COLO829 (cell line): ENCODE measurements around the gene BEST1.
"Not testable (repeated sequence)": the region's sequence is repeated elsewhere in the genome, so short reads cannot be mapped to it uniquely, and the experiment has no call there.

Experiments
- DNase-seq: peaks from one replicate; pipeline ENCODE4 v3.0.0; 2012; ENCODE audit warnings: low spot score

The BEST1 gene

GRCh38 chr11:61964666-61965271 is 14.6 kb downstream of the BEST1 start:
- DNase-seq: not testable (repeated sequence)

DNA sequence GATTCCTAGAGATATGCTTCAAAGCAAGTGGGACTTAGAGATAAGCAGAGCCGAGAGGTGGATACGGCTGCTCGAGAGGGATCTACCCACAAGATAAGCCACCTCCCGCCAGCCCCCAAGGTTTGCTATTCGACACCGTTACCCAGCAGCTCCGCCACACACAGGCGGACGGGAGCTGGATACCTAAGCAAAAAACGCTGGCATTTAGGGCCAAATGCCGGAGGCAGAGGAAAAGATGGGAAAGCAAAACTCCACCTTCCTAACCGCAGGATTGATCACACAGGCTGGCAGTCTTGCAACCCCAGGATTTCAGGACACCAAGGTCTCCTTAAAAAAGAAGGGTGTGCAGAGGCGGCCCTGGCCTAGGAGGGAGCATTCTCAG is 16.6 kb downstream of the BEST1 start:
- no peak for DNase-seq

DNA sequence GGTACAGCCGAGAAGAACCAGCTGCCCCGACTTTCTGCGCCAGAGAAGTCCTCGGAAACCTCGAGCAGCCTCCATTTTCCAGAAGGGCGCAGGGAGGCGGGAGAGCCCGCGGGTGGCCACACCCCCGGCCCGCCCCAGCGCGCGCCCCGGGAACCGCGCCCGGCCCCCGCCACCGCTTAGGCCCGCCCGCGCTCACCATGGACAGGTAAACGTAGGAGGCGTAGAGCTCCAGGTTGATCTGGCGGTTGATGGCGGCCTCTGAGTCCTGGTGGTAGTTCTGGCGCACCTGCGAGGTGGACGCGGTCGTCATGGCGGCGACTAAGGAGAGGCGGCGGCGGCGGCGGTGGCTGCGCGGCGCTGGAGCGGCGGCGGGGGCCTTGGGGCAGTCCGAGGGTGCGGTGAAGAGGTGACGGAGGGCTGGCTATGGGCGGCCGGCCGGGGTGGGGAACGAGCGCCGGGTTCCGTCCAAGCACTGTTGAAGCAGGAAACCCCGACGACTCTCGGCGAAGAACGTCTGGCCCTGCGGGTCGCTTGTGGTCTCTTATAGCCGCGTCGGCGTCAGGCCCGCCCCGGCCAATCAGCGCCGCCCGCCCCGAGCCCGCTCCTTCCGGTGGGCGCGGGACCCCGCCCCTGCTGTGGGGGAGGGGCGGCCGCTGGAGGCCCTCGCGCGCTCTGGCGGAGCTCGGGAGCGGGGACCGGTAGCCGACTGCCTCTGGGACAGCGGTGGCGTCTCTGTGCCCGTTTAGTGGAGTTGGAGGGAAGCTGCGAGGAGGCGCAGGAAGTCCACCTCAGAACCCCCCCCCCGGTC is 17.2 kb downstream of the BEST1 start, which contains the start of gene FTH1:
Gene FTH1, minus strand, starts transcription at position 519 of the 808 bp plus-strand sequence. Its CDS starts 209 bp downstream, at position 310.
- peak; percentile 71 for DNase-seq

DNA sequence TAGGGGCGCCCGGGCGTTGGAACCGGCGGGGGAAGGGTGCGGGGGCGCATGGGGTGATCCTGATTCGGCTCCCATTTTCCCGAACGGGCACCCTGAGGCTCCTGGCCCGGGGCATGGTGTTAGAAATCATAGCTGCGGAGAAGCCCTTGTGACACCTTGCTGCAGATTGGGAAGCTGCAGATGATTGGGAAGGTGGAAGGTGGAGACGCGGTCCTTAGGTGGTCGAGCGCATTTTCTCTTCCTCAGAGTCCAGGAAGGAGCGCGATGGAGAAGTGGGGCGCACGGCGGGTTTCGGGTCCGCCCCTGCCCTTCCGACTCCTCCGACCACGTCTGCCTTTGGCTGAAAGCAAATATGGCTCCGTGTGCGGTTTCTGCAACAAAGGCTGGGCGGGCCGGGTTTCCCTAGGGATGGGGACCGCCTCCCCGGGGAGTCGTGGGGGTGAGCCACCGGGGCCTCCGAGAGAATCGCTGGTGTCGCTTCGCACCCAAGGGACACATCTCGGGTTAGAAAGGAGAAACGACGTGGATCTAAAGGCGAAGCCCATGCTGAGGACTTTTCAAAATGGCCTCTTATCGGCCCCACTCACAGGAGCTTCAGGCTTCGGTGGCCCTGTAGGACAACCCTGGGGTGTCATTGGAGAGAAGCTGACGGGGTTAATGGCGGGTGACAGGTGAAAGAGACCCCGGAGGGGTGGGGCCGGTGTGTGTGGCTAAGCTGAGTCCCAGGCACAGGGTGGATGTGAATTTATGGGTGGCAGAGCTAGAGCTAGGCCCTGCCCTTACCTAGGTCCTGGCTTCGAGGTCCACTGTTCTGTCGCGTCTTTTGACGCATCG is 18.0 kb downstream of the BEST1 start:
- no peak for DNase-seq

DNA sequence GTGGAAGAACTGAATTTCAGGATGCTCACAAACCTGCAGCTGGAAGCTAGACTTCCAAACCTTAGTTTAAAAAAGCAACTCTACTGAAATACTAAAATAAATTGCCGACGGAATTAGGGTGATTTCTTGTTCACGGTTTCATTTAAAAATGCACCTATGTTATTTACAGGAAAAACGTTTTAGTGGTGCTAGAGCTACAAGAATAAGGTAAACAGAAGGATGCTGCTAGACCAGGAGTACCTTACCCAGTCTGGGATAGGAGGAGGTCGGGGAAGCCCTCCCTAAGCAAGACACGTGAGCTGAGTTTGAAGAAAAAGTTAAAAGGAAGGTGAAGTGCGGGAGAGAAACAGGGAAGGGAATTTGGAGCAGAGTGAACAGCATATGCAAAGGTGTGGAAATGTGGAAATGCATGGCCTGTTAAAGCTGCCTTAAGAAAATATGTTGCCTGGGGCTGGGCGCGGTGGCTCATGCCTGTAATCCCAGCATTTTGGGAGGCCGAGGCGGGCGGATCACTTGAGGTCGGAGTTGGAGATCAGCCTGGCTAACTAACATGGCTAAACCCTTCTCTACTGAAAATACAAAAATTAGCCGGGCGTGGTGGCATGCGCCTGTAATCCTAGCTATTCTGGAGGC is 18.7 kb downstream of the BEST1 start:
- DNase-seq: no peak

- no peak for DNase-seq
Measured at GRCh38 chr11:61969391-61969758, 19.2 kb downstream of the BEST1 start.

DNA sequence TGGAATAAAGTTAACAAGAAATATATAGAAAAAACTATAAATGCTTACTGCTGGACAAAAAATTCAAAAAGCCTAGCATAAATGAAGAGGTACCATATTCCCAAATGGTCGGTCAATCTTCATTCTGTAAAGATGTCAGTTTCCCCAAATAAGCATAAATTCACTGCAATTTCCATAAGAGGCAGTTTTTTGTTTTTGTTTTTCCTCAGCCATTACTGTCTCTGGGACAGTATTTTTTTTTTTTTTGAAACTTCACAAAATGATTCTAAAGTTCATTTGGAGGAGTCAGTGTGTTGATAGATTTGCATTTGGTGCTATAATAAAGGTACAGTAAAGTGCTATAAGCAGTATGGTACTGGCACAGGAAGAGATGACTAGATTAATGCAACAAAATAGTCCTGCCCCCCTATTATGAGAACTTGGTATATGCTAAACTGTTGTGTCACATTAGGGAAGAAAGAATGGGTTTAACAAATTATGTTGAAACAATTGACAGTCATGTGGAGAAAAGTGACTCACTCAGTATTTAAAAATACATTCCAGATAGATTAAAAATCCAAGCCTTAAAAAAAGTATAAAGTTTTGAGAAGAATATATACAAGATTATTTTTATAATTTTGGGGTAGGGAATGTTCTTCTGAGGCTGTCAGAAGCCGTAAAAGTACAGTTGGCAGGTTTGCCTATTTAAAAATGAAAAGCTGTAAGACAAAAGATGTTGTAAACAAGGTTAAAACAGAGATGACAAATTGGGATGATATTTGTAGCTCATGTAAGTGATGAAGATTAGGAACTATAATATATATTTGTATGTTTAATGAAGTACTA is 19.9 kb downstream of the BEST1 start:
- DNase-seq: no peak

DNA sequence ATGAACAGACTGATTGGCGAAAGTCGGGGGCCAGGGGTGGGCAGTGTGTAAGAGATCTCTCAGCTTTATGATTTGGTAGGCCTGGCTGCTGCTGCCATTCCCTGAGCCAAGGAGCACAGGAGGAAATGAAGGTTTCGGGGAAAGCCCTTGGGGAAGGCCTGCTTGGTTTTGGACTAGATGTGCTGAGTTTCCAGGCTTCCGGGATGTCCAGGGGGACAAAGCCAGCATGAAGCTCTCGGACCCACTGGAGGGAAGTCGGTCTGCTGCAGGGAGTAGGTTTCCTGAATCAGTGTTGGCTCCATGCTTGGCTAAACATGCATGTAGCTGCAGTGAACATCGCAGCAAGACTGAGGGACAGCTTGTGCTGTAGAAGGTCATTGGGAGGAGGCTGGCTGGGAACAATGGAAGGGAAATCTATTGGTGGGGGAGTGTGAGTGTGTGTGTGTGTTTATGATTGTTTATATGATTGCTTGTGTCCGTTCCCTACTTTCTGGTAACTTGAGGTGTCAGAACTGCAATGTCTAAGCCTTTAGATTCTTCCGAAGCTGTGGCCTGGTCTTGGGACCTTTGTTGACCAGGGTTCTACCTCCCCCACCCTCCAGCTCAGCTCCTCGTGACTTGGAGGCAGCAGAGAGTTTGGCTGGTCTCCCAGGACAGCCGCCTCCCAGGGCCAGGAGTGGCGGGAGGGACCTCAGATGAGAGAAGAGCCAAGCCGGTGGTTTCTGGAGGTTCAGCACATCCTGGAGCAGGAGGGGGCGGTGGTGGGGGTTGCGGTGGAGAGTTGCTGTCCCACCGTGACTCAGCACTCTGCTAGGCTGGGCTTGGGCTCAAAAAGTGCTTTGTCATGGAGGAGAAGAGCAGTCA is 21.3 kb downstream of the BEST1 start:
- peak; percentile 94 for DNase-seq

- no peak for DNase-seq
Measured at GRCh38 chr11:61972112-61972671, 22.0 kb downstream of the BEST1 start.

- no peak for DNase-seq
Measured at GRCh38 chr11:61972672-61973475, 22.7 kb downstream of the BEST1 start.

DNA sequence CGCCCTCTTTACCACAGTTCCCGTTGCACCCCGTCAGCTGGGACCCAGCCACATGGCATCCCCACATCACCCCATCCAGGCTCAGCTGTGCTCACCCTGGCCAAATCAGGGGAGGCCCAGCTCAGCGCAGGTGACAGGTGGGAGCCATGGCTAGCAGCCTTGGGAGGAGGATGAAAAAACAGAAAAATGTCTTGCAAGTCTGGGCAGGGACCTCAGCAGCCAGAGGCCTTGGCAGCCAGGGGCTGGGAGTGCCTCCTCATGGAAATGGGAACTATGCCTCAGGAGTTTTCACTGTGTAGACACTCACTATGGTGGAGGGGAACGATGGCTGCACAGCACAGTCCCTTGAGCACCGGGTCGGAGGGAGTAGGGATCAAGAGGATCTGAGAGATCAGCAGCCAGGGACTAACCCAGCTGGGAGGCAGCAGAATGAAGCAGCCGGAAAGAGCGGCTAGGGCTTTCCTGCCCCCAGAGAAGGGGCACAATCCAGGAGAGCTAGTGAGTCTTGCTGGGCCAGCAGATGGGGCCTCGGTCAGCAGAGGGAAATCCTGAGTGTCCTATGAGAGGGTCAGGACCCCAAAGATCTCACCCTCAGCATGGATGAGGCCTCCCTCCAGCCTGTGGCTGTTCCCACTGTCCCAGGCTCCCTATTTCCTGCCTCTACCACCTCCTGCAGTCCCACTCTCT is 23.5 kb downstream of the BEST1 start:
- DNase-seq: no peak

DNA sequence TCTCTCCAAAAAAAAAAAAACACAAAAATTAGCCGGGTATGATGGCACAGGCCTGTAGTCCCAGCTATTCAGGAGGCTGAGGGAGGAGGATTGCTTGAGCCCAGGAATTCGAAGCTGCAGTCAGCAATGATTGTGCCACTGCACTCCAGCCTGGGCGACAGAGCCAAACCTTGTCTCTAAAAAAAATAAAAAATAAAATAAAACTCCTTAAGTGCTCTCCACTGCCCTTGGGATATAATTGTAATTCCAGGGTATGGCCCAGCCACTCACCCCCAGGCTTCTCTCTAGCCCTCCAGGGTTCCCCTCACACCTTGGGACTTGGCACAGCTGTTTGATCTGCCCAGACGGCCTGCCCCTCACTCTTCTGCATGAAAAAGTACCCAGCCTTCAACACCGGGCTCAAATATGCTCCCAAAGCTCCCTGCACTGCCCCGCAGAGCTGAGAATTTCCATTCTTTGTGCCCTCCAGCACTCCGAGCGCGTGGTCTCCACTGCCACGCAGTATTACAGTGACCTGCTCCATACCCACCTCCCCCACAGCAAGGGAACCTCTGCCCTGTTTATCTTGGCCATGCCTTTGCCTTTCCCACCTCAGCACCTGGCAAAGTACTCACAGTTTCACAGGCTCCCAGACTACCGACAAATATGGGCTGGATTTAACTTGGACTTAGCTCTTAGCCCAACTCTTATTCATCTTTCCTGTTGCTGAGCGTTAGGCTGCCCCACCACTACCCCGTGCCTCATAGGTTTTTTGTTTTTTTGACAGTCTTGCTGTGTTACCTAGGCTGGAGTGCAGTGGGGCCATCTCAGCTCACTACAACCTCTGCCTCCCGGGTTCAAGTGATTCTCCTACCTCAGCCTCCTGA is 24.8 kb downstream of the BEST1 start:
- no peak for DNase-seq

DNA sequence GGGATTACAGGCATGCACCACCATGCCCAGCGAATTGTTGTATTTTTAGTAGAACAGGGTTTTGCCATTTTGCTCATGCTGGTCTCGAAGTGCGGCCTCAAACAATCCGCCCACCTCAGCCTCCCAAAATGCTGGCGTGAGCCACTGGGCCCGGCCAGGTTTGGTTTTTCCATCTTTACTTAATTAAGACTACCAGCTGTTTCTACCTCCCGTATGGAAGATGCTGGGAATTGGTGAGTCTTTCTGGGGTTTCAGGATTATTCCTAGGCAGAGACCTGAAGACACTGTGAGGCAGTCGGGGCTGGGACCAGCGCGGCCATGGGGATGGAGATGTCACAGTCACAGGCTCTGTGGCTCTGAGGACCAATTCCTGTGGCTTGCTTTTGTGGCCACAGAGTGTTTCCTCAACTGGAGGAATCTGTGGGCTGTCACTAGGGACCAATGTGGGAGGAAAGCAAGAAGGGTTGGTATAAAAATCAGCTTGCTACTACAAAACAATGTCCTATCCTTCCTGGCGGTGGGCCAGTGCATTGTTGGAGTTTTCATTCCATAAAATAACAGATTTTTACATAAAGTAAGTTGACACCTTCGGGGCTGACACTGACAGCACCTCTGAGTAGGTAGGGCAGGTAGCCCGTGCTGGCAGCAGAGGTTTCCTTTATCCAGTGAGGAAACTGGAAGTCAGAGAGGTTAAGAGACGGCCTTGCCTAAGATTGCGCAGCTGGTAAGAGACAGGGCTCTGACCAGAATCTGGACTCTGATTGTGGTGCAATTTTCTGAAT is 25.7 kb downstream of the BEST1 start:
- DNase-seq: no peak

- DNase-seq: no peak
Measured at GRCh38 chr11:61976420-61976800, 26.3 kb downstream of the BEST1 start.

GRCh38 chr11:61976813-61977475 is 26.8 kb downstream of the BEST1 start:
- no peak for DNase-seq
